GM12801 (cell line): ENCODE measurements around the gene DSCAM.

Experiments
- CTCF ChIP-seq: IDR thresholded peaks from one replicate; pipeline ENCODE4 v1.5.1; 2011; ENCODE audit warnings: control low read depth; ENCODE audit not compliant: insufficient read length; ENCODE audit errors: extremely low read depth

The DSCAM gene

GRCh38 chr21:40253112-40253511, 593.8 kb downstream of the DSCAM start:
- no peak for TF ChIP-seq CTCF

- TF ChIP-seq CTCF = no peak
Observed at GRCh38 chr21:40250514-40251294, 596.3 kb downstream of the DSCAM start.

GRCh38 chr21:40244981-40245380, 602.0 kb downstream of the DSCAM start:
- TF ChIP-seq CTCF = no peak

- no peak for TF ChIP-seq CTCF
Observed at GRCh38 chr21:40243685-40244084, 603.3 kb downstream of the DSCAM start.

GRCh38 chr21:40242586-40243265, 604.2 kb downstream of the DSCAM start:
- no peak for TF ChIP-seq CTCF

- no peak for TF ChIP-seq CTCF
Observed at GRCh38 chr21:40235528-40235927, 611.4 kb downstream of the DSCAM start.

- no peak for TF ChIP-seq CTCF
Observed at GRCh38 chr21:40231979-40232378, 615.0 kb downstream of the DSCAM start.
